IMR-90 (cell line): ENCODE measurements around the gene HIVEP3. TPM values are rescaled to one million over a fixed set of nuclear protein-coding genes. Genes with fewer than 3 reads are reported as not detected.

Experiments
- ATAC-seq: fragments of 200-7000 bp; cut with Tn5 transposase; 2 replicates; pipeline ENCODE4 v1.9.1; 2020; ENCODE audit warnings: low read depth, mild to moderate bottlenecking, moderate library complexity
- BruUV-seq: library from RNA; stranded (reverse); fragments of 400-500 nt; replicated peaks from 2 replicates; lab custom pipeline; 2021; lab: Mats Ljungman, UMichigan
- CTCF ChIA-PET: fragments of 300-600 bp; formaldehyde crosslinking; extraction: SDS; loops from one replicate; lab custom pipeline; 2021; ENCODE audit warnings: antibody characterized with exemption; lab: Yijun Ruan, JAX
- POLR2A ChIA-PET: fragments of 300-600 bp; sonication (Branson Sonifier 250); formaldehyde crosslinking; loops from one replicate; lab custom pipeline; 2022; ENCODE audit warnings: antibody characterized with exemption; ENCODE audit not compliant: unreplicated experiment; lab: Charles Lee
- DNase-seq: peaks from one replicate; pipeline ENCODE4 v3.0.0; 2013
- H2AFZ ChIP-seq: replicated peaks from 2 replicates; pipeline ENCODE3; 2013; ENCODE audit warnings: low read length, mild to moderate bottlenecking; ENCODE audit not compliant: poor library complexity
- H2AK5ac ChIP-seq: 2 replicates; pipeline ENCODE4 v1.6.1; 2013; ENCODE audit warnings: low read depth, low read length, inconsistent platforms
- H2AK9ac ChIP-seq: replicated peaks from 2 replicates; pipeline ENCODE3; 2013; ENCODE audit warnings: mild to moderate bottlenecking, low read depth, low read length, moderate library complexity; ENCODE audit not compliant: poor library complexity
- H2BK120ac ChIP-seq: 2 replicates; pipeline ENCODE4 v1.6.1; 2013; ENCODE audit warnings: low read depth, low read length, inconsistent platforms
- H2BK15ac ChIP-seq: 3 replicates; pipeline ENCODE4 v1.6.1; 2013; ENCODE audit warnings: low read depth, low read length, inconsistent platforms
- H2BK20ac ChIP-seq: 2 replicates; pipeline ENCODE4 v1.6.1; 2013; ENCODE audit warnings: low read depth, mild to moderate bottlenecking, inconsistent platforms, low read length, moderate library complexity
- H2BK5ac ChIP-seq: 2 replicates; pipeline ENCODE4 v1.6.1; 2013; ENCODE audit warnings: mild to moderate bottlenecking, low read depth, low read length, inconsistent platforms; ENCODE audit not compliant: poor library complexity, severe bottlenecking
- H3K14ac ChIP-seq: replicated peaks from 2 replicates; pipeline ENCODE4 v1.6.1; 2013; ENCODE audit warnings: low read depth, low read length, inconsistent platforms
- H3K18ac ChIP-seq: 2 replicates; pipeline ENCODE4 v1.6.1; 2013; ENCODE audit warnings: low read depth, low read length, control low read depth
- H3K23ac ChIP-seq: 2 replicates; pipeline ENCODE4 v1.6.1; 2013; ENCODE audit warnings: low read depth, low read length, inconsistent platforms
- H3K27ac ChIP-seq: 2 replicates; pipeline ENCODE4 v1.5.1; 2013; ENCODE audit warnings: mild to moderate bottlenecking, control low read depth, low read length; ENCODE audit not compliant: insufficient read depth
- H3K27me3 ChIP-seq: 2 replicates; pipeline ENCODE4 v1.6.1; 2013; ENCODE audit warnings: low read length; ENCODE audit not compliant: control insufficient read depth, insufficient read depth
- H3K36me3 ChIP-seq: 2 replicates; pipeline ENCODE4 v1.6.1; 2013; ENCODE audit warnings: low read length, mixed read lengths; ENCODE audit not compliant: control insufficient read depth, insufficient read depth
- H3K4ac ChIP-seq: 2 replicates; pipeline ENCODE4 v1.6.1; 2013; ENCODE audit warnings: low read depth, low read length, inconsistent platforms
- H3K4me1 ChIP-seq: 2 replicates; pipeline ENCODE4 v1.6.1; 2013; ENCODE audit warnings: low read length, mixed read lengths; ENCODE audit not compliant: control insufficient read depth, insufficient read depth
- H3K4me2 ChIP-seq: 2 replicates; pipeline ENCODE4 v1.6.1; 2013; ENCODE audit warnings: low read depth, mild to moderate bottlenecking, control low read depth, low read length, moderate library complexity
- H3K4me3 ChIP-seq: 2 replicates; pipeline ENCODE4 v1.5.1; 2013; ENCODE audit warnings: low read depth, mild to moderate bottlenecking, control low read depth, low read length, moderate library complexity; ENCODE audit not compliant: insufficient read depth
- H3K56ac ChIP-seq: 2 replicates; pipeline ENCODE4 v1.6.1; 2013; ENCODE audit warnings: low read length, inconsistent platforms; ENCODE audit not compliant: insufficient read depth; ENCODE audit errors: extremely low read depth
- H3K79me1 ChIP-seq, 2 experiments: 2 replicates each; pipeline ENCODE4 v1.6.1; 2013; ENCODE audit warnings: low read length in 2 of 2, inconsistent platforms in 1 of 2, low read depth in 1 of 2
- H3K9ac ChIP-seq: 2 replicates; pipeline ENCODE4 v1.6.1; 2013; ENCODE audit warnings: low read depth, low read length, control low read depth
- H3K9me1 ChIP-seq: 2 replicates; pipeline ENCODE4 v1.6.1; 2013; ENCODE audit warnings: low read length, inconsistent platforms; ENCODE audit not compliant: insufficient read depth
- H3K9me3 ChIP-seq: 2 replicates; pipeline ENCODE4 v1.6.1; 2013; ENCODE audit warnings: low read length; ENCODE audit not compliant: control insufficient read depth, insufficient read depth
- H4K20me1 ChIP-seq: 2 replicates; pipeline ENCODE4 v1.6.1; 2013; ENCODE audit warnings: low read length, inconsistent platforms; ENCODE audit not compliant: insufficient read depth
- H4K5ac ChIP-seq: 2 replicates; pipeline ENCODE4 v1.6.1; 2013; ENCODE audit warnings: mild to moderate bottlenecking, low read depth, low read length, control low read depth
- H4K8ac ChIP-seq, 2 experiments: 2 replicates each; pipeline ENCODE4 v1.6.1; 2013; ENCODE audit warnings: low read depth in 2 of 2, low read length in 2 of 2, control low read depth in 1 of 2, inconsistent platforms in 1 of 2
- H4K91ac ChIP-seq: 2 replicates; pipeline ENCODE4 v1.6.1; 2013; ENCODE audit warnings: low read depth, low read length, inconsistent platforms; ENCODE audit not compliant: insufficient read depth
- ELK1 ChIP-seq: fragments of 150-350 bp; IDR thresholded peaks from 2 replicates; pipeline ENCODE4 v1.6.1; 2016; ENCODE audit warnings: low read depth, mild to moderate bottlenecking, low read length, moderate library complexity, borderline replicate concordance
- NFE2L2 ChIP-seq: fragments of 150-350 bp; IDR thresholded peaks from 2 replicates; pipeline ENCODE4 v1.6.1; 2016; ENCODE audit warnings: low read depth, mild to moderate bottlenecking, low read length
- RFX5 ChIP-seq: IDR thresholded peaks from 2 replicates; pipeline ENCODE4 v1.8.0; 2012; ENCODE audit warnings: low read depth, mild to moderate bottlenecking, low read length, moderate library complexity
- SMC3 ChIP-seq: fragments of 150-350 bp; IDR thresholded peaks from 2 replicates; pipeline ENCODE4 v1.6.1; 2016; ENCODE audit warnings: low read depth, mild to moderate bottlenecking, antibody characterized with exemption, low read length, moderate library complexity
- USF2 ChIP-seq: fragments of 150-350 bp; IDR thresholded peaks from 2 replicates; pipeline ENCODE4 v1.6.1; 2017; ENCODE audit warnings: mild to moderate bottlenecking, antibody characterized with exemption, low read length, low read depth
- WGBS, 2 experiments: methylation state at CpG; one replicate each; pipeline versions ENCODE4 v1.1.5 to v1.1.7; 2013; ENCODE audit warnings: missing lambda C conversion rate in 2 of 2; ENCODE audit not compliant: insufficient read length in 1 of 2; ENCODE audit errors: extremely low coverage in 2 of 2; 5-methylcytosine and 5-hydroxymethylcytosine counted together
- dilution Hi-C: fragments of 300-500 bp; cut with HindIII; formaldehyde crosslinking; loops from one replicate; pipeline ENCODE4 v1.14.3; 2018; ENCODE audit warnings: low sequenced_read_pairs; ENCODE audit not compliant: unreplicated experiment
- in situ Hi-C: fragments of 300-500 bp; cut with MboI; formaldehyde crosslinking; loops from 3 replicates; pipeline ENCODE4 v1.14.3; 2019; ENCODE audit warnings: low sequenced_read_pairs, inconsistent platforms, mixed read lengths
- intact Hi-C: fragments of 100-400 bp; cut with micrococcal nuclease; formaldehyde crosslinking; loops from 2 replicates; pipeline ENCODE4 v1.10.0; 2022
- polyA plus RNA-seq, 3 experiments: library from polyadenylated mRNA; depleted of rRNA; stranded (reverse); fragments of >200 nt; gene quantifications; 2 replicates each; pipeline ENCODE4 v1.2.3, GENCODE V29; 2012; ENCODE audit warnings: low replicate concordance in 1 of 3
- total RNA-seq: library from RNA; depleted of rRNA; stranded (reverse); fragments of >200 nt; gene quantifications from 2 replicates; pipeline ENCODE4 v1.2.3, GENCODE V29; 2012

The HIVEP3 gene
- total and polyA plus RNA-seq, 2 of the 4 experiments (the other 2 are of a cell fraction) = 1.4 to 4.0 TPM

- in situ Hi-C loops = no loop called here
- intact Hi-C loops = no loop called here
- H3K9me1 ChIP-seq = 0 out of 2 replicates have a peak, but pooled peaks cover 4% of the 10 kb centered on the region
- no peak overlapping the region for H3K4me3 ChIP-seq
- no peak overlapping the region for H4K8ac ChIP-seq
- no peaks in the 10 kb centered on the region for H3K79me1 ChIP-seq
- dilution Hi-C loops = no loop called here
- 71% methylated on average over 1 of the region's 6 CpGs; no CpG with 5 or more reads in 1 of the 2 experiments for WGBS, 2 experiments
- H3K56ac ChIP-seq = no peak overlapping the region
- no peak overlapping the region for H2BK120ac ChIP-seq
- H4K5ac ChIP-seq = no peak overlapping the region
- H3K9ac ChIP-seq = no peak overlapping the region
- H2AFZ ChIP-seq = no peak overlapping the region
- H3K18ac ChIP-seq = no peak overlapping the region
- DNase-seq = no peak
- no peak for ATAC-seq
- no peak overlapping the region for H3K27ac ChIP-seq
- H2AK9ac ChIP-seq = no peak overlapping the region
- H2BK20ac ChIP-seq = no peak overlapping the region
- no peak overlapping the region for H3K14ac ChIP-seq
- H3K9me3 ChIP-seq = no peaks in the 10 kb centered on the region
- no peaks in the 10 kb centered on the region for H4K20me1 ChIP-seq
- CTCF ChIA-PET = no interaction called here
- H3K4ac ChIP-seq = no peak overlapping the region
- no peaks in the 10 kb centered on the region for H3K36me3 ChIP-seq
- POLR2A ChIA-PET = no interaction called here
- no peak for TF ChIP-seq SMC3
- TF ChIP-seq USF2 = no peak
- TF ChIP-seq NFE2L2 = no peak
- no peak for TF ChIP-seq RFX5
- no peak for TF ChIP-seq ELK1
- H3K27me3 ChIP-seq = no peaks in the 10 kb centered on the region; the same call in 1 of the 2 replicates
- no peak overlapping the region for H3K23ac ChIP-seq
- no peak overlapping the region for H2BK15ac ChIP-seq
- H2BK5ac ChIP-seq = no peak overlapping the region
- no peak overlapping the region for H2AK5ac ChIP-seq
- H4K91ac ChIP-seq = no peak overlapping the region
- BruUV-seq = no TSS peak
- H3K4me1 ChIP-seq = peaks cover 7% of the 10 kb centered on the region
- H3K4me2 ChIP-seq = no peak overlapping the region
Measured at GRCh38 chr1:41853907-41854306, 64.8 kb downstream of the HIVEP3 start.
